GM19438 (cell line): ENCODE data around the gene ARHGEF26.

Experiments used
- ATAC-seq: cut with Tn5 transposase; IDR thresholded peaks from one replicate; pipeline ENCODE4 v1.9.1; 2021; ENCODE audit warnings: low read depth; ENCODE audit not compliant: unreplicated experiment

The ARHGEF26 gene

DNA sequence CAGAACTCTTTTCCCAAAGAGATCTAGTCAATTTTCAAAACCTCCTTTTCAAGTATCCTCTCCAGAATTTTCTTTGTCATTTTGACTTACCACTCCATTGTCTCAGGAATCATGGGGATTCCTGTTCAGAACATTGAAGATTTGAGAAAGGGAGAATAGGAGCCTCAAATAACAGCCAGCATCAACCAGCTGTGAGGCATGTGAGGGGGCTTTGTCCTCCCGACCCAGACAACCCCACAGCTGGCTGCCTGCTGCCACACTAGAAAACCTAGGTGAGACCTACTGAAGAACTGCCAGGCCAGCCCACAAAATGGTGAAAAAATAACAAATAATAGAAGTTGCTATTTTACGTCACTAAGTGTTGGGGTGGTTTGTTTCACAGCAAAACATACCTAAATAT lies 5.9 kb upstream of the ARHGEF26 start:
- ATAC-seq = no peak

DNA sequence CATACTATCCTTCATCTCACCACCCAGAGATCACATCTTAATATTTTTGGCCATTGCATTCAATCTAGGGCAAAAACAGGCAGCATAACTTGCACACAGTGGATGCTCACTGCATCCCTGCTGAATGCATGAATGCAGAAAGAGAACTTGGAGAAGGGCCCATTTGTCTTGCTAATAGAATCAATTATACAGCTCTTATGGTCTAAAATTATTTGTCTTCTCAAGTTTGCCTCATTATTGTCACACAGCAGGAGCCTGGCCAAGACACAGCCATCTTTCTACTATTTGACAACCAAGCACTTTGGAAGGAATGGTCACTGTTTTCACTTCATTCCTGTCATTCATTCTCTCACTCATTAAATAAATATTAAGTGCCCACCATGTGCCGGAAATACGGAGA lies 1.2 kb upstream of the ARHGEF26 start:
- ATAC-seq = no peak

DNA sequence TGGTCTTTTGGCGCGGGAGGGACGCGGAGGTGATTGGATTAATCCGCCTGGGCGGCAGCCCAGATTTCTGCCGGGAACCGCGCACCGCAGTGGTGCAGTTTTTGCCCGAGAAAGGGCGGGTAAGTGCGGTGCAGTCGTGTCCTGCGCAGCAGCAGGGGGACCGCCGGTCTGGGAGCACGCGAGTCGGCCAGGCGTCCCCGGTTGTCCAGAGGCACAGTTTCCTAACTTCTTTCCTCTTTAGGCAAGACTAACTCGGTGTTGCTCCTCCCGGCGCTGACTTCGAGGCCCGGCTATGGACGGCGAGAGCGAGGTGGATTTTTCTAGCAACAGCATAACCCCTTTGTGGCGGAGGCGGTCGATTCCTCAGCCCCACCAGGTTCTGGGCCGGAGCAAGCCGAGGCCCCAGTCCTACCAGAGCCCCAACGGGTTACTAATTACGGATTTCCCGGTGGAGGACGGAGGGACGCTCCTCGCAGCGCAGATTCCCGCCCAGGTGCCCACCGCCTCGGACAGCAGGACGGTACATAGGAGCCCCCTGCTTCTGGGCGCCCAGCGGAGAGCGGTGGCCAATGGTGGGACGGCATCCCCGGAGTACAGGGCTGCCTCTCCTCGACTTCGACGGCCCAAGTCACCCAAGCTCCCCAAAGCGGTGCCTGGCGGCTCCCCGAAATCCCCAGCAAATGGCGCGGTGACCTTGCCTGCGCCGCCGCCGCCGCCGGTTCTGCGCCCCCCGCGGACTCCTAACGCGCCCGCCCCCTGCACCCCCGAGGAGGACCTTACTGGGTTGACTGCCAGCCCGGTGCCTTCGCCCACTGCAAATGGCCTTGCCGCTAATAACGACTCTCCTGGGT lies 736 bp downstream of the ARHGEF26 start:
- peak; percentile 65 for ATAC-seq

DNA sequence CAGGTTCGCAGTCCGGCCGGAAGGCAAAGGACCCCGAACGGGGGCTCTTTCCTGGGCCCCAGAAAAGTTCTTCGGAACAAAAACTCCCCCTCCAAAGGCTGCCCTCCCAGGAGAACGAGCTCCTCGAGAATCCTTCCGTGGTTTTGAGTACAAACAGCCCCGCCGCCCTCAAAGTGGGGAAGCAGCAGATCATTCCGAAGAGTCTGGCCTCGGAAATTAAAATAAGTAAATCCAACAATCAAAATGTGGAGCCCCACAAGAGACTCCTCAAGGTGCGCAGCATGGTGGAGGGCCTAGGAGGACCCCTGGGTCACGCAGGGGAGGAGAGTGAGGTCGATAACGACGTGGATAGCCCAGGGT lies 1.3 kb downstream of the ARHGEF26 start:
- no peak for ATAC-seq

DNA sequence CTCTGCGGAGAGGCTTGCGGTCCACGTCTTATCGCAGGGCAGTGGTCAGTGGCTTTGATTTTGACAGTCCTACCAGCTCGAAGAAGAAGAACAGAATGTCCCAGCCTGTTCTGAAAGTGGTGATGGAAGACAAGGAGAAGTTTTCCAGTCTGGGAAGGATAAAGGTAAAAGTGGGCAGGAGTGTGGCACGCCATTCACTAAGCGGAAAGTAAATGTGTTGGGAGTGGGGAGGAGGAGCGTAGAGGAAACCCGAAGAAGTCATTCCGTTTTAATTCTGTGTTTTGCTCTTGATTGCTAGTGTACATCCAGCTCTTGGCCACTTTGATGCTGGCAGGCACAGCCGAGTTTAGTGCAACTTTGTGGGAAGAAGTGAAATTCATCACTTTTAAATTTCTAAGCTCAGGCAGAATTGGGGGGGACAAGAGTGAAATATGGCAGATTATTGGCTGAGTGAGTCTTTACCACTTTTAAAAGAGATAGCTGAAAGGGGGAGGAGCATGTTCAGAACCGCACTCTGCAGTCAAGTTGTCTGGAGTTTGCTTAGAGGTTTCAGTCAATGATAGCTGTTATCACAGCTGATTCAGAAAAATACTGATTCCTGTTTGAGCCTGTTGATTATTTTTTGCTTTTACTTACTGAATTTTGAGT lies 1.8 kb downstream of the ARHGEF26 start:
- ATAC-seq = no peak

DNA sequence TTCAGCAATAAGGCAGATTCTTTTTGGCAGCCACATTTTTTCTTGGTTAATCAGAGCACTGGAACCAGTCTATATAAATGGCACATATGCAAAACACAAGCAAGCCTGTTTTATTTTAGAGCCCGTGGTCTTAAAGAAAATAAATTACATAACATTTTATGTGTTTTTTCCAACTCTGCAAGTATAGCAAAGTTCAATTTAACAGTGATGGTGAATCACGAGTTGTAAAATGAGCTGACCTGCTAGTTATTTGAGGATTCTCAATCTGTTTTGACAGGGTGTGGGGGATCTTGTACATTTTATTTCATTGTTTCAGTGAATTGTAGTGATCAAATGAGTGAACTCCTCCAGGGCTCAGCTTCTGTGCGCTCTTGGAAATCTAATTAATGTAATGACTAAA lies 2.7 kb downstream of the ARHGEF26 start:
- no peak for ATAC-seq

DNA sequence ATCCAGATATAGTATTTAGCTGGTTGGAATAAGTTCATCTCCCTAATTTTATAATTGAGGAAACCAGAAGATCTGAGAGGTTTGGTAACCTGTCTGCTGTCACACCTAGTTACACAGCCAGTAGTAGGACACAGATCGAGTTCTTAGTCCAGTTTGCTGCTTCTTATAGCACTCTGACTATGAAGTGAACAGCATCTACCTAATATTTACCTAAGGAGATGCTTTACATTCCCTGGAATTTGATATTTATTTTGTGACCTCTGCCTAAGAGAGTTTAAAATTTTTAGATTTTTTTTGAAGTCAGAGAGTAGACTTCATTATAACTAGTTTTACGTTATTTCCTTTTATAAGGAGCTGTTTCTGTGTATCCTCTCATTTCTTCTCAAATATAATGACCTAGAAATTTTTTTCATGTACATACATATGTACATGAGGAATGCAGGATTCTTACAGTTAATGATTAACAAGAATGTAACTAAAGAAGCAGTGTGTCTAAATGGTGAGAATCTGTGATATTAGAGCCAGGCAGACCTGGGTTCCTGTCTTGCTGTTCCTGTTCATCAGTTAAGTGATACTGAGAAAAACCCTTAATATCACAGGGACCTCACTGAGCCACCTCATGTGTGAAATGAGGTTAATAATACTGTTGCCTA lies 4.3 kb downstream of the ARHGEF26 start:
- ATAC-seq = no peak

DNA sequence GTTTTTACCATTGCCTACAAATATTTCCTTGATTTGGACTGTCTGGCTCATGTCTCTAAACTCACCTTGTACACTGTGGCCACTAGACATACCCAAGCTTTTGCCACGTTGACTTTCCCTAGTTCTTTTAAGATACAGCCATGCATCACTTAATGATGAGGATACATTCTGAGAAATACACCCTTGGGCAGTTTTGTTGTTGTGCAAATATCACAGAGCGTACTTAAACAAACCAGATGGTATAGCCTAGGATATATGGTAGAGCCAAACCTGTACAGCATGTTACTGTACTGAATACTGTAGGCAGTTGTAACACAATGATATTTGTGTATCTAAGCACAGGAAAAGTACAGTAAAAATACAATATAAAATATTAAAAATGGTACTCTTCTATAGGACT lies 5.5 kb downstream of the ARHGEF26 start:
- ATAC-seq = no peak

DNA sequence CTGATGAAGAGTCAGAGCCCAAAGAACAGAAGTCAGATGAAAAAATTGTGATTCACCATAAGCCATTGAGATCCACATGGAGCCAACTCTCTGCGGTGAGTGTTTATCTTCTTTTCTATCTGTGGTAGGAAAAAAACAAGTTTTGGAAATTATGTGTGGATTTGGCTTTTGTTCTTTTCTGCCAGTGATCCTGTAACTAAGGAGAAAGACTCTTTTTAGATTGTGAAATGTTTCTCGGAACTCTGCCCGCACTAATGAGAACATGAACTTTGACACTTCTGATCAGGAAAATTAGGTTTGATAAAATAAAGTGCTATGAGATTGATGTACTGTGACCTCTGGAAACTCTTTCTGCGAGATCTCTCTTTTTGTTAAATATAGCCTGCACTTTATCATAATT lies 8.4 kb downstream of the ARHGEF26 start:
- no peak for ATAC-seq

DNA sequence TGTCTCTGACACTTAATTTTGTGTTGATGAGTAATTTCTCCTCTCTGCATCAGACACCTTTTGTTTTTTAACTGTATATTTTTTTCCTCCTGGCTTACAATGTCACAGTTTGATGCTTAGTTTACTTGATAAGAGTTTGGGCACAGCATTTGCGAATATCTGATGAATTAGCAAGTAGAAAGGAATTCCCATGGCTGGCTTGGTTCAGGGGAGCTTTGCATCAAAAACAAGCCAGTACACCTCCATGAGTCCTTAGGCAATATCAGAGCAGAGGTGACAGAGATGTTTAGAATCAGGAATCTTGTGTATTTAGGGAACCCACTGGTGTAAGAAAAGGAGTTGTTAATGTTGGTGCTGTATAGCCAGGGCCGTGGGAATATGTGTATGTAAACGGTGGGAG lies 9.3 kb downstream of the ARHGEF26 start:
- ATAC-seq = no peak

DNA sequence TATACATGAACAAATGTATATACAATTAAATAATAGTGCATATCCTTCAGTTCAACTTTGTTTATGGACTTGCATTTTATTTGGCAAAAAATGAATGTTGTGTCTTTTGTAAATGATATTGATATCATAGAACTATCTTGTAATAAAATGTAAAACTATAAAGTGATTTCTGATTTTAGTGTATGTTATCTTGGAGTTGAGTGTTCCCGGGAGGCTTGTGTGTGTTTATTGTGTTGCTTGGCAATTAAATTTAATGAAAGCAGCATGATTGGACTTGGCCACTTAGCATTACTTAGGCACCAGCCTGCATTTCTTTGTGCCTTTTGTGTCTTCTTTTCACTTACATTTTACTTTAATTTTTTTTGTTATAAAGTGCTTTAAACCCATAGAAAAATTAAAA lies 10.6 kb downstream of the ARHGEF26 start:
- ATAC-seq = no peak

DNA sequence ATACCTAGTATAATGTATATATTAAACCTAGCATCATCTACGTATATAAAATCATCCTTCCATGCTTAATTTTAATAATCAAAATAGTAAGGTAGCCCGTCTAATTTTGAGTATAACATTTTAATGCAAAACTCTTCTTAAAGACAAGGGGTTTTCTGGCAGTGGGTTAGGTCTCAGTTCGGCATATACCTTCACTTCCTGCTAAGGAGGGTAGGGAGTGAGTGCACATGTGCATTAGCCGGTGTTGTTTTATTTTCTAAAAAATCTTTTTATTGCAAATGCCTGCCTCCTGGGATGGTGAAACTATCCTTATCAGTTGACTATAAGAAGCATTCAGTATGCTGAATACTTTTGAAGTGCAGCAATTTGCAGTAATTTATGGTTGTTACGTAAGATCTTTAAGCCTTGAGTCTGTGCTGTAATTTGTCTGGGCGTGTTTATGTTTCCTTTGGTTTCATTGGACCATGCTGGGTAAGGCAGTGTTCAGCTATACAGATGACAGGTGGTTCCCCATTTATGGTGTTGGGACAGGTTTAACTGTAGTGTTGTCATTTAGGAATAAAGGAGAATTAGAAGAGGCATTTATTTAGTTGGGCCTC lies 11.7 kb downstream of the ARHGEF26 start:
- ATAC-seq = no peak

DNA sequence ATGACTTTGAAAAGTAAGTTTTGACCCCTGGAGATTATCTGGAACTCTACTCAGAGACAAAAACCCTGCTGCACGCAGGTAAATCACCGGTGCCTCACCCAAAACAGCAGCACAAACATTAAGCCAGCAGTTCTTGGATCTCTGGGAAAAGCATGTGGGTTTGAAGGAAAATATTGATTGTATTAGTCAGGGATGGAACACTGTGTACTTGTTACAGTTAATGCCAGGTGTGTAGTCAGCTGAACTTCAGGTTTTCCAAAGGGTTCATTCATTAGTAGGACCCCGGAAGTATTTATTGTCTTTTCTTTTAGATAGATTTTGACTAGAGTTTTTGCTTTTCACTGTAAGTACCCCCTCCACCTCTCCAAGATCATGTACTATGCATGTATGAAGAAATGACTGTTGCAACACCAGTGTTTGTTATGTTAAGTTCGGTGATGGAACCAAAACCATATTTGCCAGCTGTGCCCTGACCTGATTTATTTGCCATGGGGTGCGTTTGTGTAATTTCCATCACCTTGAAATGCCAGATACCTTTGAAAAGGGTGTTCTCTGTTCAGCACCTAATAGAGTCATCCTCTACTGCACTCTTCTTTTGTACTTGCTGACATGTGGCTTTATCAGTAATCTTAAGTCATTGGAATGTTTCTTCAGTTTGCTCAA lies 14.5 kb downstream of the ARHGEF26 start:
- ATAC-seq = no peak

DNA sequence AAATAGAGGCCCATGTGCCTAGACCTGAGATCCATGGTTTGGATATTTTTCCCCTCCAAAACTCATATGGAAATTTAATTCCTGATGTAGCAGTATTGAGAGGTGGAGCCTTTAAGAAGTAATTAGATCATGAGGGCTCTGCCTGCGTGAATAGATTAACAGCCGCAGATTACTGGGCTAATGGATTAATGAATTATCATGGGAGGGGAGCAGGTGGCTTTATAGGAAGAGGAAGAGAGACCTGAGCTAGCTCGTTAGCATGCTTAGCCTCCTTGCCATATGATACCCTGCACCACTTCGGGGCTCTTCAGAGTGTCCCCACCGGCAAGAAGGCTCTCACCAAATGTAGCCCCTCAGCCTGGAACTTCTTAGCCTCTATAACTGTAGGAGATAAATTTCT lies 15.8 kb downstream of the ARHGEF26 start:
- ATAC-seq = no peak

DNA sequence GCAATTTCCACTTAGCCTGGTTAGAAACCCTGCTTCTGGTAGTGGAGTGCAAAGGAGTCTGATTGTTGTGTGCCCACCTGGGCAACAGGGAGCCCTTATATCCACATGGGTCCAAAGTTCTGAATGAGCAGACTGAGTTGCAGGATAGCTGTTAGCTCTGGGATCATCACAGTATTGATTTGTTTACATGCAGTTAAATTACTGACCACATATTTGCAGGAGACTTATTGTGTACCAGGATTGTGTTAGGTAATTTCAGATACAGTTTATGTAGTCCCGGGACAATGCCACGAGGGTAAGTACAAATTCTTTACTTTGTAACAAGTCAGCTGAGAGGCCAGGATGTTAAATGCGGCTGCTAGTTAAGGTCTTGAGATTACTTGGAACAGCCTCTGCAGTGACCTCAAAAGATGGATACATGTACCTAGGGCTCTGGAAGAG lies 18.8 kb downstream of the ARHGEF26 start:
- no peak for ATAC-seq

DNA sequence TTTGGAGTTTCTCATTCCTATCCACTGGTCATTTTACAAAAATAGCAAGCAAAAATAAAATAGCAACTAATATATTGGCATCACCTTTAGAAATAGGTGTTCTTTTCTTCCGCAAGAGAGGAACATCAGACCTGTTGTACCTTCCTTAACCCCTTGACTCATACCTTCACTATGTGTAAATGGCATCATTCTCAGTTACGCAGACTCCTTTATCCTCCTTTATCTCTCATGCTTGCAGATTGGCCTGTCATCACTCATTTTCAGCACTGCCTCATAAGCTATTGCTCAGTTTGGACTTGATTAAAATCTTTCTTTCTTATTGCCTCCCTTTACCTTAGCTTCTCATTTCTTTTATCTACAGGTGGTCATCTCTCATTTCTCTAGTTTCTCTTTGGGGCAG lies 21.4 kb downstream of the ARHGEF26 start:
- no peak for ATAC-seq

DNA sequence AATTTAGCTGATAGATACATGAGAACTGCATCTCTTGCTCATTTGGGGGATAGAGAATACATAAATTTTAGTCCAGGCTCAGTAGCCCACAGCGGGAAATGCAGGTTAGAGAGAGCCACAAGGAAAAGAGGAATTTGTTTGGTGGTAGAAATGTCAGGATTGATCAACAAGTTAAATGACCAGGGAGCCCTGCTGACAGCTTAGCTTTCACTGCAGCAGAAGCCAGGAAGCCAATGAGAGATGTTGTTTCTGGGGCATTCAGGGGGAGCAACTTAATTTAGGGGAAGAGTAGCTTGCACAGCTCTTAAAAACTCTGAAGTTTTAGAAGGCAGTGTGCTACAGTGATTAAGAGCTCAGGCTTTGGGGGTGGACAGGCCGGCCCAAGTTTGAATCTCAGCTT lies 22.7 kb downstream of the ARHGEF26 start:
- ATAC-seq = no peak

DNA sequence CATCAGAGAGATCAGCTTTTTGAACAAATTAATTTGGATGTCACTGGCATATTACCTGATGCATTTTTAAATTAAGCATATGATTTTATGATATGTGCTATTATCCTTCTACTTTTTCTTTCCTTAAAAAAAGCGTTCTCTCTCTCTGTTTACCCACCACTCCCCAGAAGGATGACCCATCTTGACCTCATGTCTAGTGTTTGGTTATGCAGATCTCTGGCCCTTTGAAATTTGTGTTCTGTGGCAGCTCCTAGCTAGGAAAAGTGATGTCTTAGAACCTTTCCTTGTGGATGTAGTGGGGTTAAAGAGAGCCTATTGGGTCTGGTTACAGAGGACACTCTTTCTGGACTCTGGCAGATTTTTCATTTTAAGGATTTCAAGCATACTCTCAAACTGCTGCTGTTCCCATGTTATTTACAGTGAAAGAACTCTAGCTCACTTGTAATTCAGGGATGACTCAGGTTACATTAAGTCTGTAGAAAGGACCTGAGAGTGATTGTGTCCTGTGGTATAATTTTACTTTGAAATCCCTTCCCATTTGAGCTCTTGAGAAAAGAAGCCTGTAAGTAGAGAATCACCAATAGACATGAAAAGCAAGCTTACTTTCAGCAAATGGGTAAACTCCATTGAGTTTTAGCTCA lies 23.8 kb downstream of the ARHGEF26 start:
- ATAC-seq = no peak

DNA sequence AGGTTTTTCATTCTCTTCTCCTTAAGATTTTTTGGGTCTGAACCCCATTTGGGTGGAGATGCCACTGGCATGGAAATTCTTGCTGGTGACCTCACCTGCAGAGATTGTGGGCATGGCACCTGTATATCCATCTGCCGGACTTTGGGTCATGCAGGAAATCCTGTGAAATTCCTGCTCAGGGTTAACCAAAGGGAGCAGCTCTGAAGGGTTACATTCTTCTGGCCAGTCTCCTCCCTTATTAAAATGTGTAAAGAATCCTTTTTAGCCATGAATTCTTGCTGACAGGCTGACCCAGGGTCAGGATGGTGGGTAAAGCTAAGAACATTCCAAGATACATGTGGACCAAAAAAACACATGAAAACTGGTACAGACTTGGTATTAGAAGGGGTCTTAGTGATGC lies 27.4 kb downstream of the ARHGEF26 start:
- ATAC-seq = no peak

DNA sequence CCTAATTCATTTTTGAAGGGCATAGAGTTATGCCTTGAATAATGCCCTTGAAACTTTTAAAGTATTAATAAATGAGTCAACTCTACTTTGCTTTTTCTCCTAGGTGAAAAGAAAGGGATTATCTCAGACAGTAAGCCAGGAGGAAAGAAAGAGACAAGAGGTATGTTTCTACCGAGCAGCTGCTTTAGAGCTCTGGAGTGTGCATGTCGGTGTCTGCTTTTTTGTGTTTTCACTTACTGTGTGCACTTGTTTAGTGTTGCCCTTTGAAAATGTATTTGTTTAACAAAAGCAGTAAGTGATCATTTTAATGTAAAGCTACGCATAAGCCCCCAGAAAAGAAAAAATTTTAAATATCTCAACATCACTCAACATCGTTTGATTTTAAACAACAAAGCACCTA lies 28.1 kb downstream of the ARHGEF26 start:
- ATAC-seq = no peak
